LNCaP clone FGC (cell line): Measurements from ENCODE around the gene SCART1.
A peak's percentile ranks its signal among the peaks of the same experiment; 100 is the strongest.
"Not testable (repeated sequence)": the region's sequence is repeated elsewhere in the genome, so short reads cannot be mapped to it uniquely, and the experiment has no call there.

Experiments
- DNase-seq: peaks from one replicate; pipeline ENCODE4 v3.0.0-alpha.2; 2011; ENCODE audit warnings: low read depth
- H3K4me3 ChIP-seq: 2 replicates; pipeline ENCODE4 v1.5.1; 2011; ENCODE audit warnings: mild to moderate bottlenecking, low read depth, low read length, control low read depth
- CTCF ChIP-seq: IDR thresholded peaks from 2 replicates; pipeline ENCODE4 v1.5.1; 2012; ENCODE audit warnings: mild to moderate bottlenecking; ENCODE audit not compliant: control insufficient read depth, insufficient read depth; ENCODE audit errors: extremely low read depth

Gene SCART1

GRCh38 chr10:133497363-133497762 is 43.6 kb downstream of the SCART1 start:
- not testable (repeated sequence) for H3K4me3 ChIP-seq, DNase-seq
- TF ChIP-seq CTCF: peak; percentile 40

- H3K4me3 ChIP-seq, DNase-seq: not testable (repeated sequence)
Observed at GRCh38 chr10:133499176-133499575, 45.4 kb downstream of the SCART1 start.

GRCh38 chr10:133500897-133501296 is 47.2 kb downstream of the SCART1 start:
- not testable (repeated sequence) for H3K4me3 ChIP-seq, DNase-seq

GRCh38 chr10:133509700-133510099 is 56.0 kb downstream of the SCART1 start:
- no peak for DNase-seq
- no peak for TF ChIP-seq CTCF
- H3K4me3 ChIP-seq: no peak overlapping the region

- no peak for TF ChIP-seq CTCF
- no peak for DNase-seq
Observed at GRCh38 chr10:133511408-133511807, 57.7 kb downstream of the SCART1 start.

GRCh38 chr10:133511907-133512528 is 58.3 kb downstream of the SCART1 start:
- no peak for DNase-seq
- no peak overlapping the region for H3K4me3 ChIP-seq
- TF ChIP-seq CTCF: no peak

More at GRCh38 chr10:133511408-133511807, 57.7 kb downstream of the SCART1 start:
- H3K4me3 ChIP-seq: no peak overlapping the region

GRCh38 chr10:133515471-133515870 is 61.7 kb downstream of the SCART1 start:
- no peak for TF ChIP-seq CTCF
- H3K4me3 ChIP-seq: no peak overlapping the region
- DNase-seq: no peak

GRCh38 chr10:133516057-133516456 is 62.3 kb downstream of the SCART1 start:
- TF ChIP-seq CTCF: no peak

GRCh38 chr10:133518517-133518916 is 64.8 kb downstream of the SCART1 start:
- DNase-seq, H3K4me3 ChIP-seq: not testable (repeated sequence)

More at GRCh38 chr10:133516057-133516456, 62.3 kb downstream of the SCART1 start:
- no peak overlapping the region for H3K4me3 ChIP-seq
- no peak for DNase-seq
